GM12873 (cell line): ENCODE results near the gene ZNF580.

Source experiments
- CTCF ChIP-seq: IDR thresholded peaks from 2 replicates; pipeline ENCODE4 v1.5.1; 2012; ENCODE audit warnings: low read depth, mild to moderate bottlenecking, moderate library complexity, low read length, control low read depth; ENCODE audit not compliant: insufficient read depth; ENCODE audit errors: missing control alignments

Gene ZNF580

GRCh38 chr19:55686311-55687050 is 45.7 kb downstream of the ZNF580 start:
- no peak for TF ChIP-seq CTCF

- no peak for TF ChIP-seq CTCF
Measured at GRCh38 chr19:55687281-55688201, 46.7 kb downstream of the ZNF580 start.

DNA sequence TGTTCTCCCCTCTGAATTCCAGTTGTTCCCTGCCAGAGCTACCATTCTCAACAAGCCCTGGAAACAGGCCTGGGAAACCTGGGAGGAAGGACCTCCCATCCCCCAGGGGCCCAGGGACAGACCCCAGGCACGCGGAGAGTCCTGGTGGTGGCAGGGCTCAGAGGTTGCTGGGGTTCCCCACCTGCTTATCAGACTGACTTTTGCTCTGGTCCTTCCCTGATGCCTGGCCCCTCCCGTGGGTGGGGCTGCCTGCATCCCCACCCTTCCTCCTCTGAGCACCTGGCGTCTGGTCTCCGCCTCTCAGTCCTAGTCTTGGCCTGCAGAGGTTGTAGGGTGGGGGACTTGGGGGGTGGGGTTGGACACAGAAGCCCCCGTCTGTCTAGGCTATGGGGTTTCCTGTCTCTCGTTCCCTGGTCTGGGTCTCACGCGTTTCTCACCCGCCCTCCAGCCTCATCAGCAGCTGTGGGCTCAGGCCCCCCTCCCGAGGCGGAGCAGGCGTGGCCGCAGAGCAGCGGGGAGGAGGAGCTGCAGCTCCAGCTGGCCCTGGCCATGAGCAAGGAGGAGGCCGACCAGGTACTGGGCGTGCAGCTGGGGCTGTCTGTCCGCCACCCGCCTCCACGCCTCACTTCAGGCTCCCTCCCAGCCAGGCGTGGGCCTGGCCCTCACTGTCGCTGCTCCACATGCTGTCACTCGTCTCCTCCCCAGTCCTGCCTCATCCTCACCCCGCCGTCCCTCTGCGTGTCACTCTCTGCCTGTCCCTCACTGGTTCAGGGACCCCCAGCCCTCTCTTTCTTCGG is 47.8 kb downstream of the ZNF580 start:
- no peak for TF ChIP-seq CTCF

- TF ChIP-seq CTCF = no peak
Measured at GRCh38 chr19:55689411-55690108, 48.8 kb downstream of the ZNF580 start.

DNA sequence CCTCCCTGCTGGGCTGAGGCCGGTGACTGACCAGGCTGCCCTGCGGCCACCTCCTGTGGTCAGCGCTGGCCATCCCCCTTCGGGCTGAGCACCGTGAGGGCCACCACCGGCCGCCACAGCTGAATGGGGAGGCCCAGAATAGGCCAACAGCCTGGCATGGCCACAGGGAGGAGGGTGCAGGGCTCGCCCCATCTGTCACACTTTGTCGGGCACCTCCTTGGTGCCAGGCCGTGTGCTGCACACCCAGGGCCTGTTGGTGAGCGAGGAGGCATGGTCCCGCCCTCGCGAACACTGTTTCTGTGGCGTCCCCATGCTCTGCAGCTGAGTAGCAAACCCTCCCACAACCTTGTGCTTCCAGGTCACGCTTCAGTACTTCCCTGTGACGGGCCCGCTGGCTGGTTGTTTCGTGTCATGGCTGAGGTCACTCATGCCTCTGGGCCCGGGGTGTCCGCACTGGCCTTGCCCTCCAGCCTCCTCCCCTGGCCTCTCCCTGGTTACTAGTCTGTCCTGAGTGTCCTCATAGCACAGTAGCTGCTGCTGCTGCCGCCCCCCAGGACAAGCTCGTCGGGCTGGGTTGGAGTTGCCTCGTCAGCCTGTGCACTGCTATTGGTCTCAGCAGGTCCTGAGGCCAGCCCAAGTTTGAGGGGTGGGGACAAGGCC is 49.4 kb downstream of the ZNF580 start:
- no peak for TF ChIP-seq CTCF

- no peak for TF ChIP-seq CTCF
Measured at GRCh38 chr19:55690769-55691545, 50.2 kb downstream of the ZNF580 start.
